GM21576 (cell line): ENCODE data around the gene NR6A1.

Experiments used
- ATAC-seq: cut with Tn5 transposase; IDR thresholded peaks from one replicate; pipeline ENCODE4 v1.9.1; 2021; ENCODE audit warnings: mild to moderate bottlenecking, moderate library complexity; ENCODE audit not compliant: unreplicated experiment

Gene NR6A1

DNA sequence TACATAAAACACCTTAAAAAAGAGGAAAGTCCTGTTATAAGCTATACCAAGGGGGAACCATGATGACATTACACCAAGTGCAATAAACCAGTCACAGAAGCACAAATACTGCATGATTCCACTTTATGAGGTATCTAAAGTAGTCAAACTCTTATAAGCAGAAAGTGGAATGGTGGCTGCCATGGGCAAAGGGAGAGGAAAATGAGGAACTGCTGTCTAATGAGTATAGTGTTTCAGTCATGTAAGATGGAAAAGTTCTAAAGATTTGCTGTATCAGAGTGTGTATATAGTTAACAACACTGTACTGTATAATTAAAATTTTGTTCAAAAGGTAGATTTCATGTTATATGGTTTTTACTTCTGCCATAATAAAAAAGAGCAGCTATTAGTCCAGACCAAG is 229.3 kb downstream of the NR6A1 start:
- no peak for ATAC-seq

DNA sequence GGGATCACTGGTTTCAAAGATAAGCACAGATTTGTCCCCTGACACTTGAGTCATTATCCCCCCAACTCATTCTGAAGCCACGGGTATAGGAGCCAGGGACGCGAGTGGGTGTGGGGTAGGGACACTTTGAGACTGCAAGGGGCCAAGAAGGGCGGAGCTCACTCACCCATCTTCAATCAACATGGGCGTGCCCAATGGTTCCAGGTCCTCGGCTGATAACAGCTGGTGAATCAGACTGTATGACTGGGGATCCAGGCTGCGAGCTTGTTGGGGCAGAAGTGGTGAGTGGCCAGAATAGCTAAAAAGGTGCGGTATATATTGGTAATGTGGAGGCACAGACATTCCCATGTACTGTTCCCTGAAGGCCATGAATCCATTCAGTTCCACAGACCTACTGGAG is 233.2 kb downstream of the NR6A1 start:
- ATAC-seq = no peak

DNA sequence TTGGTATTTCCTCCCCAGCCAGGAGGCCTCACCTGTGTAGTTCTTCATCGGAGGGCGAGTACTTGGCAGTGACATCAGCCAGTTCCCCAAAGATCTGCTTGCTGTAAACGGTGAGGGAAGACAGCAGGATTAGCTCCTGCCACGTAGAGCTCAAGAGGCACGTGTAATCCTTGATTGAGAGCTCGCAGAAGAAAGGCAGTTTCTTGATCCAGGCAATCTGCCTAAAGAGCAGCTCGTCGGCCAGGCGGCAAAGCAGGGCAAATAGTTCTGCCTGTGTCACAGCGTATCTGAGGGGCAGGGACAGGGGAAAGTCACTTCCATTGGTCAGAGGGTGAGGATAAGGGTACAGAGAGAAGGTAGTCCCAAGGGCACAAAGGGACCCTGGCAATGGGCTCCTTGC is 235.3 kb downstream of the NR6A1 start:
- no peak for ATAC-seq

DNA sequence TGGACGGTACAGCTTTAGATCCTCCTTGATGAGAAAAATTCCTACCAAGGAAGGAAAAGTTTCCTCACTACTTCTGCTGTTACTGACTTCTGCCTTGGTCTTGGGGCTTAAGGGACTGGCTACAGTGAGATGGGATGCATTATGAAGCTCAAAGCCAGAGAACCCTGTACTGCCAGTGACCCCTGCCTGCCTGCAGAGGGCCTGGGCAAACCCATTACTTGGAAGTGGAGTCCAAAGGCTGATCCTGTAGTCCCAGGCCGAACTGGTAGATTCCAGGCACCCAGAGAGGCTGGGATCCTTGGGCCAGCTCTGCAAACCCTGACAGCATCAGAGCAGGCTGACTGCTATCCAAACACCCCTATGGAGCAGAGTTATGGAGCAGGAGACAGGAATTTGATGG is 238.2 kb downstream of the NR6A1 start:
- ATAC-seq = no peak

DNA sequence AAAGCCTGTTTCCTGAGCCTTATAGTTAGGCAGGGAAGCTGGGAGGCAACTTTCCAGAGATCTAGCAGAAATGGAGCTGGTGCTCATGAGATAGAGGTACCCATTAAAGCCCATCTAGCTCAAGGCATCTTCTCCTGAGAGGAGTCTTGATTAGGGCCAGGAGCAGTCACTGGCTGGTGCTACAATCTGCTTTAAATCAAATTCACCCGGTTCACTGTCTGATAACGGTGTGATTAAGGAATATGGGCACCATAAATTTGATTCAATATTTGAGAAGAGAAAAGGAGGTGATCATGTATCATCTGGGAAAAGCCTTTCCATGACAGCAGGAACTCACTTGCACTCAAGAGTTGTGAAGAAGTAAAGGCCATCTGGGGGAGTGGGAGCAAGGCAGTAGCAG is 240.0 kb downstream of the NR6A1 start:
- no peak for ATAC-seq

DNA sequence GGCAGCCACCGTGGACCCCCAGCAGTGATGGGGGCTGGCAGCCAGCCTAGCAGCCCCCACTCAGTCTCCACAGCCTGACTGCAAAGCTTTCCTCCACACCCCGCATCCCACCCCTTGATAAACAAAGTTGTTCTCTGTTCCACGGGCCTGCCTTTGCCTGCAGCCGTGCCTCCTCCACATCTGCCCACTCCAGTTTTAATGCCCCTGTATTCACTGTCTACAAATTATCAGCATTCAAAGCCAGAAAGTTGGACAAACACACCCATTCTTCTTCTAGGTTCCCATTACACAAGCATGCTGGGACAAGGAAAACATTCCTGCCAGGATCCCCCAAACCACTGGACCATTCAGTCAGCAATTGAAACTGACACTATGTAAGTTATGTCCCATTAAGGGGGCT is 240.9 kb downstream of the NR6A1 start:
- no peak for ATAC-seq

DNA sequence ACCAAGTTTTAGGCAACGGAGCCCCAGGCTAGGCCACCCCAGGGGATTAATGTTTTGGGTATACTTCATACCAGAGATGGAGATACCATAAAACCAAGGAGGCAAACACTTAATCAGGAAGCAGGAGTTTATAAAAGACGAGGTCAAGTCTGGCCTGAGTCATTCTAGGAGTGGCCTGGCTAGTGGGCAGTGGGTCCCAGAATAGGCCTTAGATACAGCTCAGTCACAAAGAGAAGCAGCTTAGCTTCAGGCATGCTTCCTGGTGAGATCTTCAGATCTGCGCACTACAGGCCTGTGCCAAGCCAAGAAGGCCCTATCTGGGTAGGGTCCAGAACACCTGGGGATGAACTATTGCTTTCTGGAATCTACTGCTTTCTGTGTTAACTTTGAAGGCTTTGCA is 243.3 kb downstream of the NR6A1 start:
- no peak for ATAC-seq

DNA sequence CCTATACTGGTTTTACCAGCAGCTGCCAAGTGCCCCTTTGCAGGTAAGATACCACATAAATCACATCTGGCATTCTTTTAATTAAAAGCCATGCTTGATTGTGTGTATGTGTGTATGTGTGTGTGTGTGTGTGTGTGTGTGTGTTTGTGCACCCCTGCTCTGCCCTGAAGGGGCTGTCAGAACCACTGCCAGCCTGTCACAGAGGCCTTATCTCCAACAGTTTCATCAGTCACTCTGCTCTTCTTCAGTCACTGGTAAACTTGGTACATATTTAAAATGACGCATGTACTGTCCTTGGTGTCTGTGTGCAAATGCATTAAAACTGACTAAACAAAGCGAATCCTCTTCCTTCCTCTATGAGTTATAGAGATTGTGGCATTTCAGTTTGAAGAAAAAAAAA is 244.9 kb downstream of the NR6A1 start:
- no peak for ATAC-seq

DNA sequence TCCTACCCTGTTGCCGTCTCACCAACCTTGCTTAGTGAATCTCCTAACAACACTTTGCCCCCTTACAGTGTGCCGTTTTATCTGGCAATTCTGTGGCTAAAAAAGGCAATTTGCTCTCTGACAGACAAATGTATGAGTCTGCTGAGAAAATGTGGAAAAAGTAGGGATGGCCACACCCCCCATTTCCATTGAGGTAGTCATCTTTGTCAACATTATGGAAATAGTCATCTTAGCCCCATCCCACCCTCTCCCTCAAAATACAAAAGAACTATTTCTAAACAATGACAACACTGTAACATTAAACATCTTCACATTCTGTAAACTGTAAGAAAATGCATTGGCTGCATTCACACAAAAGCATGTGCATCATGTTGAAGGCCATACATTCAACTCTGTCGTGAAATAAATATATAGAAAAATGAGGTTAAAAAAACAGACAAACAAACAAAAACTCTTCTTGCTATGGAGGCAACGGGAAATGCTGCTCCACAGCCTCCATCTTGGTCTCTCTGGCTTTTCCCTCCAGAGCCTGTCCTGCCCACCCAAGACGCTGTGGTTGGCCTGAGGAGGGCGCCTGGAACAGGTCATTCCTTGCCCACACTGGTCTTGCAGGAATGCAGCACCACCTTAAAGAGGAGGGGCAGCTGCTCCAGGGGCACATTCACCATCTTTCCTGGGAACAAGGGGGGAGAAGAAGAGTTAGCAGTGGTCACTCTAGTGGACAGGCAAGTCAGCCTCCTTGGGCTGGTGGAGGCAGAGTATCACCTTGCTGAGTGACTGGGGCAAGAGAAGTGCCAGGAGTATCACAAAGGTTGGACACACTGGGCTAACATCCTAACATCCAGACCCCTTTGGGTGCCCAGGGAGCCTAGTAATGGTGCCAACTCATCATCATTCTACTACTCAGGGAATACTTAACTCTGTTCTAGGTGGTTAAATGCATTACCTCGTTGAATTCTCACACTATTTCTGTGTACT is 248.7 kb downstream of the NR6A1 start:
- no peak for ATAC-seq

DNA sequence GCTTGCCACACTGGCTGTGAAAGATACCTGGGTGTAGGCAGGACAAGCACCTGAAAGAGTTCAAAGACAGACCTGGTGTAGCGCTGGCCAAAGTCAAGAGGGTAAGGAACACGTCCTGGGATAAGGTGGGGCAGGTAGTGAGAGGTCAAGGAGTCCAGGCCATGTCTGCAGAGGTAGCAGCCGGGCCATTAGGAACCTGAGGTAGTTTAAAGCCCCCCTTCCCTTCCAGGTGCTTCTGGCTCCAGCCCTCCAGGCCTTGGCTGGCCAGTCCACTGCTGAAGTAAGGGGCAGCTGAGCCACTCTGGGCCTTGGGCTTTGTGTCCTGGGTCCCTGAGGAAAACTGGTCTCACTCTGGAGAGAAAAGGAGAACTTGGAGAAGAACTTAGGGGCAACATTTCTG is 250.0 kb downstream of the NR6A1 start:
- ATAC-seq = no peak

DNA sequence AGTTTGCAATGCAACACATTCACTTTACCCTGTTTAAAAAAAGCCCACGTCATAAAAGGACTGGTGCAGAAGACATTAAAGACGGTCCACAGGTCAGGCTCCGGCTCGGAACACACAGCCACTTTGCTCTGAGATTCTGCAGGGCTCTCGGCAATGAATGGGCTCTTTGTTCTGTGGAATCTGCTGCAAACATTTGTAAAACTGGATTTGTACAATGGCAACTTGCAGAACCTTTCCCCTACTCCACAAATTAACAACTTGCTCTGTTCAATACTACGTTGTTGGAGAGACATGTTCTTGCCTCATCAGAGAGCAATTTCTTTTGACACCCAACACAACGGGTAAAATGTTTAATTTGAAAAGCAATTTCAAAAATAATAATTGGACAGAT is 250.9 kb downstream of the NR6A1 start:
- ATAC-seq = no peak

DNA sequence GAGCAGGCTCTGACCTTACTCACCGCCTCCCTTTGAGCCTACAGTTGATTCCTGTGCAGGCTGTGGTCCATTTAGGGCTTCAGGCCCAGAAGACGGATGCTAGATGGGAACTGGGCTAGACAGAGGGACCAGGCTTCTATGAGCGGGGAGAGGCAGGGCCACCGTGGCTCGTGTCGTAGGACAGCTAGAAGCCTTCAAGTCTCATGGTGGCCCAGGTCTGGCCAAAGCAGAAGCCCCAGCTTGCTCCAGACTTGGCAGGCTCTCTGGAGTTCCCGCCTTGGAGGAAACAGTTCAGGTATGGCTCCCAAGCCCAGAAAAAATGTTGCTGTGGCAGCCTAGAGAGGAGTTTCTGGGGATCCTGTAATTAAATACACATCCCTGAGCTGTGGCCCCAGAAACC is 253.0 kb downstream of the NR6A1 start:
- no peak for ATAC-seq

DNA sequence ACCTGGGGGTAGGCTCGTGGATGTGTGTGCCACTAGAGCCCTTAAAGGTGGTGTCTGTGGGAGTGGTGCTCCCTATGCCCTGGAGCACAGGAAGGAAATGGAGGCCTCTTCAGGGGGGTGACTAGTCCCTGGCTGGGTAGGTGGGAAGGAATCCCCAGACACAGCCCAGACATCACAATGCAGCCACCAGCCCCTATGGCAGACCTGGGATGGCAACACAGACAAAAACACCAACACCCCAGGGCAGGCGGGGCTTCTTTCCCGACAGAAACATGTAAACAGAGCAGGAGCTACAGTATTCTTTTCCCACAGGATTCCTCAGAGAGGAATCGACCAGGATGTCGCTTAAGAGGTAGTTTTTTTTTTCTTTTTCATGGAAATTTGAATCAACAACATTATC is 253.5 kb downstream of the NR6A1 start:
- no peak for ATAC-seq

DNA sequence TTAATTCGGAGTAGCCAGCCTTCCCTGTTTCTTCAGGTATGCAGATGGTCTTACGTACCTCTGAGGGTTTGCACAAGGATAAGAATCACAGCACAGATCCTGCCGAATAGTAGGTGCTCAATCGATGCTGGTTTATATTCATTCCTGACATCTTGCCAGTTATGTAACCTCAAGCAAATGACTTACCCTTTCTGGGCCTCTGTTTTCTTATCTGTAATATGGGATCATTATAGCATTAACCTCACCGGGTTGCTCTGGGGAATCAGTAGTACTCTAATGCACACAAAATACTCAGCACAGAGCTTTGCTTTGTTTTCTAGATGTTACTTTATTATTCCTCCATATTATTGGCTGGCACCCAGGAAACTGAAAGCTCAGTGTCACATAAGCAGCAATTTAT is 256.2 kb downstream of the NR6A1 start:
- ATAC-seq = no peak

DNA sequence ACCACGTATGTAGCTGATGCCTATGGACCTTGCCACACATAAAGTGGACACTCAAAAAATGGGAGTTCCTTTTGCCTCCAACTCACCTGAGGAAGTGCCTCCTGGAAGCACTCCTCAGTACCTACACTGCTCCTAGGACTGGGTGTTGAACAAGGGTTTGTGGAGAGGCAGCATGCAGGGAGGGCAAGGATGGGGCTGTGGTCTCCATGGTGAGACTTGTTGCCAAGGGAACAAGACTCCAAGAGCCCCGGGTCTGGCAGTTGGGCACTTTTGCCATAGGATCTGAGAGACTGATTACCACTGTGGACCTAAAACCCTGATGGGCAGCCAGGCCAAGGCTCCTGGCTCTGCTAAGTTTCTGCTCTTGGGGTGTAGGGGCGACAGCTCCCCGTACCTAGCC is 257.0 kb downstream of the NR6A1 start:
- ATAC-seq = no peak

DNA sequence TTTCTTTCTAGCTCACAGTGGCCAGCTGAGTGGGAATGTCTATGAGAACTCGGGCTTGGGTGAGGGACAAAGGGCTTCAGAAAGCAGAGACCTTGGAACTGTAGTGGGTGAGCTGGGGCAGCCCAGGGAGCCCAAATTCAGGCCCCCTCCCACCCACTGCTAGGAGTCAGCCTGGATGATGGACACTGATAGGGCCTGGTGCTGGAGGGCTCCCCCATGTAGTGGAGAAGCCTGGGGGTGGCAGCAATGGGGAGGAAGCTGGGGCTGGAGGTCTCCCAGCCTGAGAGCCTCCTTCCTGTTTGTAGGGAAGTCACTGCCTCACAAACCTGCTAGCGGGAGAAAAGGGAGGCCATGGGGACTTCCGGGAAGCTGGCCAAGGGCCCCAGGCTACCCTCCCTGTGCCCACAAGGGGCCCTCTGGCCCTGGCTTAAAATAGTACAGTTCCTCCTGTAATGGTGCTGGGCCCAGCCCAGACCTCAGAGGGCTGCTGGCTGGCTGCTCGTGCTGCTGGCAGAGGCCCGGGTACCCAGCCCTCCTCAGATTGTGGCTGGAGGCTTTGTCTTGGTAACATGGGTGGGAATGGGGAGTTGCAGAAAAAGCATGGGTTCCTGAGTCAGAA is 257.6 kb downstream of the NR6A1 start:
- no peak for ATAC-seq

DNA sequence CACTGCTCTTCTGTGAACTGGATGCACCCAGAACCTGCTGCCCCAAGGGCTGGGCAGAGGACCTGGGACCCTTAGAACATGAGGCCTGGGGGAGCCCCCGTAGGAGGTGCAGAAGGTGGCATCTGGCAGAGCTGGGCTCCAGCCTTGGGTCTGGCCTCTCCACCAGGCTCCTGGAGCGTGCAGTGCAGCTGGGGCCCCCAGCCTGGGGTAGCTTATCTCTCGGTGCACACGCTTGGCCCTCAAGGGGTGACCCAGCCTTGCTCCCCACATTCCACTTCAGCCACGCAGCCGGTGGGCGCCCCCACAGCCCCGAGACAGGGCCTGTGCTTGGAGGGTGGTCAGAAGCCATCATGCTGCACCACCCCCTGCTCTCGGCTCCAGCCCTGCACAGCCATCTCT is 258.3 kb downstream of the NR6A1 start:
- ATAC-seq = no peak

DNA sequence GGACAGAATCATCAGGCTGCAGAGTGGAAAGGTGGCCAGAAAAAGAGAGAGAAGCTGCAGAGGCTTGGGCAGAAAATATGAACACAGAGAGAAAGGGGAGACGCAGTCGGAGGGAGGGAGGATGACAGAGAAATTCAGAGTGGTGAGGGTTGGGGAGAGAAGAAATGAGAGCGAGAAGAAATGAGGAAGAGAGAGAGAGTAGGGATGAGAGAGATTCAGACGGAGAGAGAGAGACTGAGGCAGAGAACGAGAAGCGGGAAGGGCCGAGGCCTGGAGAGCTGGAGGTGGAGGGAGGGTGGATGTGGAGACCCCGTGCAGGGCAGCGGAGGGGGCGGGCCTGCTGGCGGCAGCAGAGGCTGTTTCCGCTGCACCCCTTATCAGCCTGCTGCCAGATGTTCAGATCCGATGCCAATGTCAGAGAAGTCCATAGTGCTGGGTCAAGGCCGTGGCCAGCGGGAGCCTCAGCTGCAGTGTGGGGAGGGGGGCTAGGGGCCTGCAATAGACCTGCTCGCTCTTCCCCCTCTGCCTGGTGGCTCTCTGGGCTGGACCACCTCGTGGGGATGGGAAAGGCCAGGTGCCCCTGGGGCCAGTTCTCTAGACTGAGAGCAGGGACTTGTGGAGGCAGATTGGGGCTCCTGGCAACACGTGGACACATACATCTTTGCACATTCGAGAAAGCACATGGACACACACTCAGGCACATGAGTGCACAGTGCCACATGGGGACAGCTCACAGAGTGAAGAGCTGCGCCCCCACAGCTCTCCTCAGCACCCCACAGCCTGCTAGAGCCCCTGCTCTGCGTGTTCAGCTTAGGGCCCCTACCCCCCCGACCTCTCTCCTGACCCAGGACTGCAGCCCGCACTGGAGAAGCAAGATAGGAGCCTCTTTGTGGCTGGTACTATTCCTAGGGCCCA is 259.0 kb downstream of the NR6A1 start:
- no peak for ATAC-seq

DNA sequence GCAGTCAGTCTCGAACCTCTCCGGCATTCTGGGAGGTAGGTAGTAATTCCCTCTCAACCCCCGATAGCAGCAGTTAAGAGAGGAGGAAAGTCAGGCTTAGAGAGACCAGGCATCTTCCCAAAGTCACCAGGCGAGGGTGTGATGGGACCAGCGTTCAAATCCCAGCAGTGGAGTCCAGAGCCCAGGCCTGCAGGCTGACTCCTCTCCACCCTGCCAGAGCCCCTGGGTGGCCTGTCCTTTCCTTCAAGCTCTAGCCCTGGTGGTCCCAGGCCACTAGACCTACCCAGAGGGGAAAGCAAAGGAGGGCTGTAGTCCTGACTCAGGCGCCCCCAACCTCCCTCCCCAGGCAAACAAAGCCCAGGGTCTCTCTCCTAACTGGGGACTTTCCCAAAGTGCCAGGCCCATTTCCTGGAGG is 259.7 kb downstream of the NR6A1 start:
- ATAC-seq = no peak

DNA sequence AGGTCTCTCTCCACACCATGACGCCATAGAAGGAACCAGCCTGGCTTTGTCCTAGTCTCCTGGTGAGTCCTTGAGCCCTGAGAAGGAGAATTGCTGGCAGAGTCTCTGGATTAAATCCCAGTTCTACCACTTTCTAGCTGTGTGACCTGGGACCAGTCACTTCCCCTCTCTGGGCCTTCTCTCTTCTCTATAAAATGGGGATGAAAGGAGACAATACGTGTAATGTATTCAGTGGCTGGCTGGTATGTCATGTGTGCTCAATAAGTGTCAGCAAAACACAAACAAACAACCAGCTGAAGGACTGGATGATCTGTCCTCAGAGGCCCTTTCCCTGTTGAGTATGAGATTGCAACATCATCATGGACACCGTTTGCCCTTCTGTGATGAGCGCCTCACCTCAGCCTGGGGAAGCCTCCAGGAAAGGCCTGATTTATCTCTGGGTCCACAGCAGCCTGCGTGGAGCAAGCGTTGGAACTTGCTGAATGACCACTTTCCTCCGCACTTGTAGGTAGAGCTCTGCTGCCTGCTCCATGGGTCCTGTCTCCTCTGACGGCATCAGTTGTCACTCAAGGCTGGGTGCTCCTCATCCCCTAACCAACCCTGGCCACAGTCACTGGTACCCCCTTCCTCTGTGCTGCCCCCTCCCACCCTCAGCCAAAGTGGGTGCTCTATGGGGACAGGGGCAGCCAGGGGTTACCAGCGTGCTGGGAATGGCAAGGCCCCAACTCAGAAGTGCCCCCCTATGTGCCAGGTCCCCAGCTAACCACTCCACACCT is 260.3 kb downstream of the NR6A1 start:
- no peak for ATAC-seq
